C4-2B (cell line): ENCODE measurements around the gene TNPO1.

Experiments used
- ZFX ChIP-seq: fragments of 450-650 bp; IDR thresholded peaks from 2 replicates; pipeline ENCODE4 v1.6.1; 2017
- TF ChIP-seq, protein P1 (sequence below): fragments of 450-650 bp; conservative IDR thresholded peaks from 2 replicates; pipeline ENCODE4 v1.5.1; 2017; ENCODE audit warnings: mild to moderate bottlenecking

DNA sequence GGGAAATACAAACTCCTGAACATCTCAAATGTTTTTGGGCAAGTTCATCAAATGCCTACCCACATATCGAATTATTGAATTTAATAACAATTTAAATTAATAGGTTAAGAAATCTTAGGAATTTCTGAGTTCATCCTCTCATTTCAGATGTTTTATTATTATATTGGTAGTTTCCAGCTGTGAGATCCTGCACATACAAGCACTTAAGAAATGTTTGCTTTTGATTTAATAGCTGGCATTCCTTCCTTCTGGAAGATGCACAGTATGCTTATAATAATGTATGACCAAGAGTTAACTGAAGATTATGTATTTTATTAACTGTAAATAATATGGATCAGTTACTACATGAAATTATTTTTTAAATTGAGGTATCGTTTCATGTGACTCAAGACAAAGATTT, 13.9 kb downstream of the TNPO1 start:
- TF ChIP-seq, protein P1, sequence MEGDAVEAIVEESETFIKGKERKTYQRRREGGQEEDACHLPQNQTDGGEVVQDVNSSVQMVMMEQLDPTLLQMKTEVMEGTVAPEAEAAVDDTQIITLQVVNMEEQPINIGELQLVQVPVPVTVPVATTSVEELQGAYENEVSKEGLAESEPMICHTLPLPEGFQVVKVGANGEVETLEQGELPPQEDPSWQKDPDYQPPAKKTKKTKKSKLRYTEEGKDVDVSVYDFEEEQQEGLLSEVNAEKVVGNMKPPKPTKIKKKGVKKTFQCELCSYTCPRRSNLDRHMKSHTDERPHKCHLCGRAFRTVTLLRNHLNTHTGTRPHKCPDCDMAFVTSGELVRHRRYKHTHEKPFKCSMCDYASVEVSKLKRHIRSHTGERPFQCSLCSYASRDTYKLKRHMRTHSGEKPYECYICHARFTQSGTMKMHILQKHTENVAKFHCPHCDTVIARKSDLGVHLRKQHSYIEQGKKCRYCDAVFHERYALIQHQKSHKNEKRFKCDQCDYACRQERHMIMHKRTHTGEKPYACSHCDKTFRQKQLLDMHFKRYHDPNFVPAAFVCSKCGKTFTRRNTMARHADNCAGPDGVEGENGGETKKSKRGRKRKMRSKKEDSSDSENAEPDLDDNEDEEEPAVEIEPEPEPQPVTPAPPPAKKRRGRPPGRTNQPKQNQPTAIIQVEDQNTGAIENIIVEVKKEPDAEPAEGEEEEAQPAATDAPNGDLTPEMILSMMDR, result no peak
- TF ChIP-seq ZFX, result no peak
